GM18873 (cell line): ENCODE measurements around the gene DNAJC8.
A peak's percentile ranks its signal among the peaks of the same experiment; 100 is the strongest.

Experiments used
- ATAC-seq: cut with Tn5 transposase; IDR thresholded peaks from one replicate; pipeline ENCODE4 v1.9.1; 2021; ENCODE audit warnings: mild to moderate bottlenecking, moderate library complexity, moderate number of reproducible peaks; ENCODE audit not compliant: unreplicated experiment, low FRiP score

The DNAJC8 gene

DNA sequence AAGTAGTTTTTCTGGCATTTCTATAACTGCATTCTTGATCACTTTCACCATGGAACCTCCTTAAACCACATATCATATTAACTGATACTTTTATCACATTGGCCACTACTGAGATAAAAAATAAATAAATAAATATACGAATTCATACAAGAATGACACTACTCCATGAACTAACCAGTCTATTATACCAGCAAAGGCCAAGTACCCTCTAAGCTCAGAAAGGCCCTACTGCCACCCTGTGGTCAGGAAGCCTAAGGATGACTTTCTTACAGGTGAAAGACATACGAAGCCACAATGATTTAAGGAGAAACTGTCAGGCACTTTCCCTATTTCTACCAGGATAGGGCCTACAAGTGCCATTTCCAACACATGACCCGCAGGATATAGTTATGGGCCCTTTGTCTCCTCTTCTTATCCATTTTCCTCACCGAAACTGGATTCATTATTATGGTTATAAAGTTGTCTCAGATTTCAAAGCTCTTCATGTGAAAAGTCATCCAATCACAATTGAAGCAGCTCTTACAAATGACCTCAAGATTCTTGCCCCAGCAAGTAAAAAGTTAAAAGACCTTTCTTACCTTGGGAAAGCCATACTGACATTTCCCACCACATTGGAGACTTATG lies 23.9 kb downstream of the DNAJC8 start:
- ATAC-seq: no peak

DNA sequence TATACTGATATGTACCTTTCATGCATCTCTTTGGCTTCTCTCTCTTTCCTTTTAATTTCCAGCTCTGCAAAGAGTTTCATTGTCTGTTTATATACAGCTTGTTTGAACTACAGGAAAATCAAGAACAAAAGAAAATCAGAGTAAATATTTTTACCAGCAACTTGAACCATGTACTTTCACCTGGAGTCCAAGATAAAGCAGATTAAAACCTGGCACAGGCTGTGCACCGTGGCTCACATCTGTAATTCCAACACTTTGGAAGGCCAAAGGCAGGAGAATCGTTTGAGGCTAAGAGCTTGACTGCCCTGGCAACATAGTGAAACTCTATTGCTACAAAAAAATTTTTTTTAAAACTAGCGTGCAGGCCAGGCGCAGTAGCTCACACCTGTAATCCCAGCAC lies 27.6 kb downstream of the DNAJC8 start:
- no peak for ATAC-seq

DNA sequence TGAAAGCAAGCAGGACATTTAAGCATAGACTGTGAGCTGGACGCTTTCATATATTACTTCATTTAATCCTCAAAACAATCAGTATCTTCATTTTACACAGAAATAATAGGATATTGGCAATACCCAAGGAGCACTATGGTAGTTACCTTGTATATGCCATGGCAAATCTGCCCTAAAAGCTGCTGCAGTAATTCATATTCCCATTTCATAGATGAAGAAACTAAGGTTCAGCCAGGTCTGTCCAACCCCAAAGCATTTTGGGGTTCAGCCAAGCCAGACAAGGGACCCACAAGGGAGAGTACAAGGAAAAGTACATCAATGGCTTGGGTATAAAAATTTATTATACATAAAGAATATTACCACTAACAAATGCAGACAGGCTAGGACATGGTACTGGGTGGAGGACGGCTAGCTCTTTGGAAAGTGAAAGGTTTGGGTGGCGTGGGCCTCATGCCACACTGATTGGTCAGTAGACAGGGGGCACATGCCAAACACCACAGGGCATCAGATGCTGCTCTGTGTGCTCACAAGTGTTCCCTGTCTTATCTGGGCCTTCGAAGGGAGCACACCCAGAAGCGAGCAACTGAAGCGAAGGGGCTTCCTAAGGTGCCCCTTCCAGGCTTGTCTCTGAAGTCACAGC lies 32.5 kb downstream of the DNAJC8 start:
- no peak for ATAC-seq

DNA sequence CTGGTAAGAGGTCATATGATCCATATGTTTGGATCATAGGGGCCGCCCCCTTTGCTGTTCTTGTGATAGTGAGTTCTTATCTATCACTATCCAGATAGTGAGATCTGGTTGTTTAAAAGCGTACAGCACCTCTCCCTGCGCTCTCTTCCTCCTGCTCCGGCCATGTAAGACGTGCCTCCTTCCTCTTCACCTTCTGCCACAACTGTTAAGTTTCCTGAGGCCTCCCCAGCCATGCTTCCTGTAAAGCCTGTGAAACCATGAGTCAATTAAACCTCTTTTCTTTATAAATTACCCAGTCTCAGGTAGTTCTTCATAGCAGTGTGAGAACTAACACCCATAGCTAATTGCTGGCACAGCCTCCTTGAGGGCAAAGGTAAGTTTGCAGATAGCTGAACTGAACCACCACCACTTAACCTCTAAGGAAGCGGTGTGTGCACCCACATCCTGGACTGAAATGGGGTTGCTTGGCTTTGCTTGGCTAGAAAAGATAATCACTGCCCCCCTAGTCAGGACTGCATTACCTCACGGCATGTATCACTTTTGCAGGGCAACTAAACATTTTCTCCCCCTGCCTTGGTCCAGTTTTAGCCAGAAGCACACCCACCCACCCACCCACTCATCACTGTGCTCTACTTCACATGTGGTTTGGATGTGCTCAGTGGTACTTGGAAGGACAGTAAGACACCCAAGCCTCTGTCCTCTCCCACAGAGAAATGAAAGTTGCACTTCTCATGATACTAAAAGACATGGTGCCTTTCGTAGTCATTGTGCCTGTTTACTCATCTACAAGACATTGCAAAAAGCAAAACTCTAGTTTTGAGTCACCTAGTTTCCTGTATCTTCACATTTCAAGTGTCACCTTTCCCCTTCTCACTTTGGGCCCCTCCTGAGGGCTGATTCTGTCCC lies 33.2 kb downstream of the DNAJC8 start:
- ATAC-seq: peak; percentile 75

DNA sequence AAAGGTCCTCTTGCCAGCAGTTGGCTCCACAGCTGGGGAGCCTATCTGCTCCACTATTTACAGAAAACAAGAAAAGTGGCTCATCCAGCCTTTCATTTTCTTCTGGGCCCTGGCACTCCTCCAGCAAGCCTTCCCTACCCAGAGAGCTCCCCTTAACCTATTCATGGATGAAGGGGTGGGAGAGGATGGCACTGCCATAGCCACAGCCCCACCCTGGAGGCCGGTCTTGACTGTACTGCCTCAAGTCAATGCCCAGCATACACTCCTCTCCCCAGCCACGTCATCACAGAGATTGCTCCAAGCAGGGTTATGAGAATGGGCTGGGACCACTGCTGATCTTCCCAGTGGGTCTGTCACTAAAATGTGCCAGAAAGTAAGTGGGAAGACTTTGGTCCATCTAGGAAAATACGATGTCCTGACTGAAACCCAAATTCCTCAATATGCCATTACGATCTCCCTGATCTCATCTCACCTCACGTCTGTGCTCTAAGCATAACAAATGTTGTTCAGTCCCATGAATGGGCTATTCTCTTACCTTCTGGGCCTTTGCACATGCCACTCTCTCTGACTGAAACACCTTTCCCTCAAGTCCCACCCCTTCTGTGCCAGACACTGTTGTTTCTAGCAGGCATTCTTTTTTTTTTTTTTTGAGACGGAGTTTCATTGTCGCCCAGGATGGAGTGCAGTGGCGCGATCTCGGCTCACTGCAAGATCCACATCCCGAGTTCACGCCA lies 35.0 kb downstream of the DNAJC8 start:
- ATAC-seq: no peak

DNA sequence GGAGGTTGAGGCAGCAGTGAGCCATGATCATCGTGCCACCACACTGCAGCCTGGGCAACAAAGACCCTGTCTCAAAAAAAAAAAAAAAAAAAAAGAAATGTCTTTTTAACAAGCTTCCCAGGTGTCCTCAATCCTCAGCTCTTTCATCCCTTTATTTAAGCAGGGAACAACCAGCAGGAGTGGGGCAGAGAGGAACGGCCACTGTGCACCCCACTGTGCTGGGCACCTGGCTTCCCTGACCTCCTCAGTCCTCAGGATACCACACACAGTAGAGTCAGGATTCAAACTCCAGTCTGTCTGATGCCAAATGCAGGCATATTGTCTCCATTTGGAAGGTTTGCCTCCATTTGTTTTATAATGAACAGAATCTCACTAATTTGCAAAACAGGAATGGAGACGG lies 36.5 kb downstream of the DNAJC8 start:
- ATAC-seq: no peak

DNA sequence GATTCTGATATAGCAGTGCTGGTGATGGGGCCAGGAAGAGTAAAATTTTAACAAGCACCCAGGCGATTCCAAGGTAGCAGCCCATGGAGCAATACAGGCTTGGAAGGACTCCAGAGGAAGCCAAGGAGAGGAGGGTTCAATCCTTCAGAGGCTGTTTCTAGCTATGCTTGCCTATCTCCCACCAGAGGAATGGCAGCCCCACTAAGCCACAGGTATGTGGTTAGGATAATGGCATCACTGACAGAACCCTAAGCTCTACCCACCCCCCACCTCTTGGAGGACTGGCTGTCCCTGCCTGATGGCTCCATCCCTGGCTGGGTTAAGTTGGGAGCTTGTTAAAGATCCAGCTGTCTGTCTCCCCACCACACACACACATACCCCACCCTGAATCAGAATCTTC lies 37.0 kb downstream of the DNAJC8 start:
- ATAC-seq: no peak

DNA sequence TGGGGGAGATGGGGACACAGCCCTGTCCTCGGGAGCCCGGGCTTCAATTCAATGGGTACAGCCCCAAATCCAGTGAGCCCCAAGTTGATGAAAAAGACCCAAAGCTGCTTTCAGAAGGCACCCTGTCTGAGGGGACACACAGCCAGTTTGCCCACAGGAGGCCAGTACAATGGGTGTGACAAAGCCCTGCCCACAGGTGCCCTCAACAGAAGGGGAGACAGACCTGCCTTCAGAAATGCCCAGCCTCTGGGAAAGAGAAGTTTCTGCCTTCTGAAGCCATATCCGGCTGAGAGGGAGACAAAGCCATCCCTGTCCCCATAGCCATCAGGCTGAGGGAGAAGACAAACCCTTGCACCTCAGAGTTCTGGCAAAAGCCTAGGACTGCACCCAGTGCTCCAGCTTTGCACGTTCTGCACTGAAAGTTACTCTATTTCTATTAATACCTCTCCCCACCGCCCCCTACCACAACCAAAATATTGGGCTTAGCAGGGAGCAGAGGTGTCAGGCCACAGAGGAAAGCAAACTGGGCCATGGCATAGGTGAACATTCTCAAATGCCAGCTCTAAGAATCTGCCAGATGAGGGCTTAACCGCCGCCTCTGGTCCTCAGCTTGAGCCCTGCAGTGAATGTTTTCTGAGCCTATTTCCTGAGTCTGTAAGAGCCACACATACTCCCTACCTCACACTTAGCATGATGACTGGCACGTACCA lies 38.3 kb downstream of the DNAJC8 start:
- no peak for ATAC-seq

DNA sequence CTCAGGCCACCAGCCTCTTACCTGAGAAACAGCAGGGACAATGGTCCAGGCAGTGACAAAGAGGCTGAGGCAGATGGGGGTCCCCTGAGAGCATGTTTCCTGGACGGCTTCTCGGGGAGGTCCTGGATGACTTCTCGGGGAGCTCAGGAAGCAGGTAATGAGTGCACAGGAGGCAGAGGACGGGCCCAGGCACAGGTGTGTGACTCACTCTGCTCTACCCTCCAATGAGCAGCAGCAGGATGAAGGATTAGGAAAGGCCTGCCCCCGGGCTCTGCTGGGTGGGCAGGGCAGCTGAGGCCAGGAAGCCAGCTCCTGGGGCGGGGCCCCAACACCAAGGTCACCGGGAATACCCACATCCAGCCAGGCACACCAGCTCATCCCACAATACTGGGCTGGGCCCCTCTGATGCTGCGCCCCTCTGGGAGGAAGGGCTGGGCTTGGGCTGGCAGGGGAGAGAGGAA lies 39.1 kb downstream of the DNAJC8 start:
- no peak for ATAC-seq

DNA sequence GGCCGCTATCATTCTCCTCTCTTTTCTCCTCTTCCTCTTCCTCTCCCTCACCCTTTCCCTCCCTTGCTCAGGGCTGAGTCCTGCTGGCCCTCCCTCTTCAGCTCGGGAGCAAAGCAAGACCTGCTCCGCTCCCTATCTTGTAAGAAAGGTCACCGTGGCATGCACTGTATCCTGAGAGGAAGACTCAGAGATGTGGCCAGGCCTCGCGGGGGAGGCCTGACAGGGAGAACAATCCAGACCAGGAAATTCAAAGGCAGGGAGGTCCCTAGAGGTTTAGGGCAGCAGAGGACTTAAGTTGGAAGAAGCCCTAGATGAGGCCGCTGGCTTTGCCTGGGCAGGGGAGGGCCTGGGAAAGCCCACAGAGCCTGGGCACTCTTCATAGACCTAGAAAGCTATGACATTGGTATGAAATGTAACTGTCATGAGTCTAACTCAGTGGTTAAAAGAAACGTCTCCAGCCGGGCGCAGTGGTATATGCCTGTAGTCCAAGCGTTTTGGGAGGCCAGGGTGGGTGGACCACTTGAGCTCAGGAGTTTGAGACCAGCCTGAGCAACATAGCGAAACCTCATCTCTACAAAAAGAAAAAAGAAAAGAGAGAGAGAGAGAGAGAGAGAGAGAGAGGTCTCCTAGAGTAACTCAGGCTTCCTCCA lies 41.7 kb downstream of the DNAJC8 start:
- ATAC-seq: no peak

DNA sequence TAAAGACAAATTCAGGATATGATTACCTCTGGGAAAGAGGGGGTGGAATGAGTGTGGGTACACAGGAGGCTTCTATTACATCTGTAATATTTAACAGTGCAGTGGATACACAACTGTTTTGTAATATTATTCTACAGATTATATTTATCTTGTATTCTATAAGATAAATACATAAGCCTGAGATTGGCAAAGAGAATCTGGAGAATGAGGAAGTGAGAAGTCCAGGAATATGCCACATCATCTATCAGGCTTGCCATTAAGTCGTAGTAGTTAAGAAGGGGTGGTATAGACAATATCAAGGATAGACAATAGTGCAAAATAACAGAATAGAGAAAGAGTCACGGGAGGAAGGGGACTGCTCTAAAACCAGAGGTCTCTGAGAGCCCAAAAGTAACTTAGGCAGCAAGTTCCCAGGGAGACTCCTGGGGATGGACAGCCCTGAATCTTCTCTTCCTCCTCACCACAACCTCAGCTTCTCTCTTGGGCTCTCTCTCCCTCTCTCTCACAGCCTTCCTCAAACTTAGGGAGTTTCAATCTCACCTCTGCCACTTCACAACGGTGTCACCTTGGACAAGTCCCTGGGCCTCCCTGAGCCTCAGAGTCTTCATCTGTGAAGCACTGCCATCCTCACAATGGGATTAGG lies 42.4 kb downstream of the DNAJC8 start:
- no peak for ATAC-seq

DNA sequence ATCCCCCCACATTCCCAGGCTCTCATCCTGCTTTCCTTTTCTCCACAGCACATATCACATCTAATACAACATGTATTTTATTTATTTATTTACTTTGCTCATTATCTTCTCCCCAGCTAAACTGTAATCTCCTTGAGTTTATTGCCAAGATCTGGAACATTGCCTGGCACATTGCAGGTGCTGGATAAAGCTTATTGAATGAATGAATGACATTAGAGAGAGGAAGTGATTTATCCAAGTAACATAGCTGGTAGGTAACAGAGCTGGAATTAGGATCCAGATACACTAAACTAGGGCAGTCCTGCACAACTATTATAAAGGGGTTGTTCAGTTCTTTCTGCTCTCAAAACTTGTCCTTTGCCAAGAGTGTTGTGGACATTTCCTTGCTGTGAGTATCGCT lies 47.8 kb downstream of the DNAJC8 start:
- ATAC-seq: no peak

DNA sequence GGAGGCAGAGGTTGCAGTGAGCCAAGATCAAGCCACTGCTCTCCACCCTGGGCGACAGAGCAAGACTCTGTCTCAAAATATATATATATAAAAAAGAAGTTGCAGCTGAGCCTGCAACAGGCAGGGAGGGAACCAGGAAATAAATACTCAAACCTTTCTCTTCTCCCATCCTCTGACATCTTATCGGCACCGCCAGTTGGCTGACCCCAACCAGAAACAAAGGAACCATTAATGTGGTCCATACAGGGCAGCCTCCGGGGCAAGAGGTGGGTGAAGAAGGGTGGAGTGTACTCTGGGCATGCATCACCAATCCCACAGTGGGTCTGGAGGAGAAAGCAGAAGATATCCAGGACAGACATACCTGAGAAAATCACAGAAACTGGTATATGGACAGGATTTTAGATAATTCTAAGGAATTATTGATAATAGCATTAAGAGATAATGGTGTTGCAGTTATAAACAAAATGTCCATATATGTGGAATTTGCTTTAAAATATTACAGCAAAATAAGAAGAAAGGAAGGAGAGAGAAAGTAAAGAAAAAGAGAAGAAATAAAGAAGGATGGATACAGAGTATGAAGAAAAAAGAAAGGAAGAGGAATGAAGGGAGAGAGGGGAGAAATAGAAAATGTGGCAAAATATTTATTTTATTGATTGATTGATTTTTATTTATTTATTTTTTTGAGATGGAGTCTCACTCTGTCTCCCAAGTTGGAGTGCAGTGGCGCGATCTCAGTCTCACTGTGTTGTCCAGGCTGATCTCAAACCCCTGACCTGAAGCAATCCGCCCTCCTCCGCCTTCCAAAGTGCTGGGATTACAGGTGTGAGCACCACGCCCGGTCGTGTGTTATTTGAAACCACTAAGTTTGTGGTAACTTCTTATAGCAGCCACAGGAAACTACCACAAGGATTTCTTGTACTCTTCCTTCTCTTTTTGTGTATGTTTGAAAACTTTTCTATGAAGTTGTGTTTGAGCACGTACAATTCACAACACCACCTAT lies 52.2 kb downstream of the DNAJC8 start:
- no peak for ATAC-seq

DNA sequence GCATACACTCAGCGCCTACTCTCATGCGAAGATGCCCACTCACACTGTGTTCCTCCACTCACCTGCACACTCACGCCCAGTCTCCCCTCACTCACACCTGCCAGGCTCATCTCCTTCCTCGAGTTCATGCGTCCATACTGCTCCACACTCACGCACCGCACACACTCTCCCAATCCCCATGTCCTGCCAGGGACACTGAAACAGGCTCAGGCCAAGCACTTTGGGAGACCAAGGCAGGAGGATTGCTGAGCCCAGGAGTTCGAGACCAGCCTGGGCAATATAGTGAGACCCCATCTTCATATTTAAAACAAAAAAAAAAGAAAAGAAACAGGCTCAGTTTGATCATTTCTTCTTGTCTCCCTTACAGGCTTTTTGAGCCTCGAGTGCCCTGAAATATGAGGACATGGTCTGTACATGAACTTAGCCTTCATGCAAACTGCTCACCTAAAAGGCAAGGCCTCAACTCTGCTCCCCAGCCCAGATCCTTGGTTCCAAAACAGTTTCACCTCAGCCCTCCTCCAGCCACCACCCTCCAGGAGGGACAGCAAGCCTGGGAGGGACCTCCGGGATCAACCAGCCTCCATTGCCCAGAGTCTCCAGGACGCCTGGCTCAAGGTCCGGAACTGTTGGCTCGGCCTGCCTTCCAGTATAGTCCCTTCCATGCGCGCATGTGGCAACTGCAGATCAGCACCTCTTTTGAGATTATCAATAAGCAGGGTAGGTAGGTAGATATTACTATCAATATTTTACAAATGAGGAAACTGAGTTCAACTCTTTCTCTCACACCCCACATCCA lies 53.9 kb downstream of the DNAJC8 start:
- ATAC-seq: no peak

DNA sequence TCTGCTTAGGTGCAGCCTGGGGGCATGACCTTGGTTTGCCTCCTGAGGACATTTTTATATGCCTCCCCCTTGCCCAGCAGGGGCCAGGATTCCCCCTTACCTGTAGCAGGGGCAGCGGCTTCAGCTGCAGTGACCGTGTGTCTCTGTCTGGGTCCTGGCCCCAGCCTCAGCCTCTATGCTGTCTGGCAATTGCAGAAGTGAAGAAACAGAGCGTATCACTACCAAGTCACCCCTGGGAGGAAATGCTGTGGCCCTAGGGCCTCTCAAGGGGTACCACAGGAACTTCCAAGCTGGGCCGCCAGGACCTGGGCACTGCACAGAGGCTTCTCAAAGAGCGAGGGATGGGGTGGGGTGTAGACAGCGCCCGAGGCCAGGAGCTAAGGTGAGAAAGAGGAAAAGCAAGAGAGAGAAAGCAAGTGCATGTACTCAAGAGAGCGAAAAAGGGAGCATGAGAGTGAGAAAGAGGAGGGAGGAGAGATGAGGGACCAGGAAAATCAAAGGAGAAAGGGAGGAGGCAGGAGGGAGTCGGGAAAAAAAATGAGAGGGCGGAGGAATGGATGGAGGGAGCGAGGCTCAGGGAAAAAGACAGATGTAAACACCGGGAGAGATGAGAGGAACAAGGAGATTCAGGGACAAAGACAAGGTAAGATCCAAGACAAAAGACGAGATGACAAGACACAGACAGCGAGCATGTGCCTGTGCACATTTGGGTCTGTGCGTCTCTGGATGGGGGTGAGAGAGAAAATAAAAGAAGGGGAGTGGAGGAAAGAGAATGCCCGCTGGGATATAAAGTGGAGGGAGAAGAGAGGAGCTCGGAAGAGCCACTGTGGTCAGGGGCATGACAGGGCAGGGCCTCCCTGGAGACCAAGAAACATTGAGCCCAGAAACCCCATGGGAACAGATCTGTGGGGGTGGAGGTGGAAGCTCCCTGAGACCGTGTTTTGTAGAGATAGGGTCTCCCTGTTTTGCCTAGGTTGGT lies 56.0 kb downstream of the DNAJC8 start, which contains the start of gene PTAFR:
PTAFR (minus strand) TSS at position 199 of the 979 bp plus-strand sequence. CDS start 25,669 bp downstream, outside the sequence.
- no peak for ATAC-seq

DNA sequence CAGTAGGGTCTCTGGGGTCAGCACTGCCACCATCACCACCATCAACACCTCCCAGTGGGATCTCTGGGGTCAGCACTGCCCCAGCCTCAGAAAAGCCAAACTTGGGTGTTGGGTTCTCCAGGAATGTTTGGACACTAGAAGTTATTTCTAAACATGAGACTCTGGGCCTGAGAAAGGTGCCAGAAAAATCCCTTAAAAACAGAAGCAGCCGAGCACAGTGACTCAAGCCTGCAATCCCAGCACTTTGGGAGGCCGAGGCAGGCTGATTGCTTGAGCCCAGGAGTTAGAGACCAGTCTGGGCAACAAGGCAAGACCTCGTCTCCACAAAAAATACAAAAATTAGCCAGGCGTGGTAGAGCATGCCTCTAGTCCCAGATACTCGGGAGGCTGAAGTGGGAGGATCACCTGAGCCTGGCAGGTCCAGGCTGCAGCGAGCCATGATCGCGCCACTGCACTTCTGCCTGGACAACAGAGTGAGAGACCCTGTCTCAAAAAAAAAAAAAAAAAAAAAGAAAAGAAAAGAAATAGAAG lies 56.8 kb downstream of the DNAJC8 start:
- ATAC-seq: no peak
